ENCODE data around the gene SLC41A3.

Gene SLC41A3

DNA sequence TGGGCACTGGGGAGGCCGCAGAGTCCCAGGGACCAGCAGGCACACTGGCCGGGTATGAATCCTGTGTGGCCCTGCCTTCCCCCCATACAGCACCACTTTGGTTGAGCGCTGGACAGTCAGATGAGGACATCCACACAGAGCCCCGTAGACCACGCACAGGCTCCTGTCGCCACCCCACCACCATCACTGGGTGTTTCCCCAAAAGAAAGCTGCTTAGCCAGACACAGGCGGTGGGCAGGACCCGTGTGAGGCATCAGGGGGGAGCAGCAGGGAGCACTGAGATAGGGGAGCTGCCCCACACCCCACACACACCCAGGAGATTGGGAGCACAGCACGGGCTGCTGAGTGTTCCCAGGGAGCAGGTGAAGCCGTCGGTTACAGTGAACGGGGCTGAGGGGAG, 42.4 kb upstream of the SLC41A3 start:
- no peak for TF ChIP-seq CTCF (IDR thresholded peaks at IDR 0.05; ENCODE audit: low read length, missing control alignments)
- no peak overlapping the region for H3K4me3 ChIP-seq (replicated peaks; ENCODE audit: low read depth, low read length)
- DNase-seq (ENCODE audit: low read depth): no peak

DNA sequence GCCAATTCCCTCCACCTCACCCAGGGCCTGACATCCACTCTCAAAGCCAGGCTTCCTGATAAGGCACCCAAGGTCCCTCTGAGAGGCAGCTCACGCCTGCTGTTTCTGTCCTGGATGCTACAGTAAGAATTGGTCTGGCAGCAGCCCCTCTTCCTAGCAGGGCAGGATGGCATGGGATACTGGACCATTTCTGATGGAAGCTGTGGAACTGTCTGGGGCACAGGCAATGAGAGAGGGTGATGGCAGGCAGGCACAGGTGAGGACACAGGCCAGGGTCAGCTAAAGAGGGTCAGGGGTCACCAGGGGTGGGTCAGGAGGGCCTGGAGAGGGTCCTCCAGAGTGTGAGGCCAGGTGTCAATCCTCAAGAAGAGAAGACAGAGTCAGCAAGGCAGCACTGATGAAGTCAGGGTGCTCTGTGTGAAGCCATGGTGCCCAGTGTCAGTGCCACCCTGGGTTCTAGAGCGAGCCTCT, 41.9 kb upstream of the SLC41A3 start:
- DNase-seq (ENCODE audit: low read depth): no peak
- no peak overlapping the region for H3K4me3 ChIP-seq (replicated peaks; ENCODE audit: low read depth, low read length)
- no peak for TF ChIP-seq CTCF (IDR thresholded peaks at IDR 0.05; ENCODE audit: low read length, missing control alignments)

DNA sequence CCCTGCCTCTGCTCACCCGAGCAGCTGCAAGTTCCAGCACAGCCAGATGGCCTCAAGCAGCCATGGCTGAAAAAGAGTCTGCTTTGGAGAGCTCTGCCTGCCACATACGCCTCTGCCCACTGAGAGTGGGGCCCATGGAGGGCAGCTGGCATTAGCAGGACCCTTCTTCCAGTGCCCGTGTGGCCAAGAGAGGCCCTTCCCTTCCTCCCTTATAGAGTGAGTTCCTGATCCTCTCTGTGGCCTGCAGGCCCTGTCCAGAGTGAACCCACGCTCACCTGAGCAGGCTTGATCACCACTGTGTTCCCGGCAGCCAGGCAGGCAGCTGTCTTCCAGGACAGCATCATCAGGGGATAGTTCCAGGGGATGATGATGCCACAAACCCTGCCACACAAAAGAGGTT, 41.4 kb upstream of the SLC41A3 start:
- H3K4me3 ChIP-seq (replicated peaks; ENCODE audit: low read depth, low read length): no peak overlapping the region
- TF ChIP-seq CTCF (IDR thresholded peaks at IDR 0.05; ENCODE audit: low read length, missing control alignments): no peak
- DNase-seq (ENCODE audit: low read depth): no peak

GRCh38 chr3:126124896-126125295, 41.0 kb upstream of the SLC41A3 start:
- no peak for TF ChIP-seq CTCF (IDR thresholded peaks at IDR 0.05; ENCODE audit: low read length, missing control alignments)
- no peak for DNase-seq (ENCODE audit: low read depth)
- no peak overlapping the region for H3K4me3 ChIP-seq (replicated peaks; ENCODE audit: low read depth, low read length)

- no peak for DNase-seq (ENCODE audit: low read depth)
- TF ChIP-seq CTCF (IDR thresholded peaks at IDR 0.05; ENCODE audit: low read length, missing control alignments): no peak
Measured at GRCh38 chr3:126124148-126124868, 40.4 kb upstream of the SLC41A3 start.

GRCh38 chr3:126121632-126122031, 37.7 kb upstream of the SLC41A3 start:
- no peak for DNase-seq (ENCODE audit: low read depth)
- H3K4me3 ChIP-seq (replicated peaks; ENCODE audit: low read depth, low read length): no peak overlapping the region
- no peak for TF ChIP-seq CTCF (IDR thresholded peaks at IDR 0.05; ENCODE audit: low read length, missing control alignments)

More at GRCh38 chr3:126124148-126124868, 40.4 kb upstream of the SLC41A3 start:
- no peak overlapping the region for H3K4me3 ChIP-seq (replicated peaks; ENCODE audit: low read depth, low read length)

- no peak overlapping the region for H3K4me3 ChIP-seq (replicated peaks; ENCODE audit: low read depth, low read length)
- no peak for DNase-seq (ENCODE audit: low read depth)
- no peak for TF ChIP-seq CTCF (IDR thresholded peaks at IDR 0.05; ENCODE audit: low read length, missing control alignments)
Measured at GRCh38 chr3:126121074-126121473, 37.1 kb upstream of the SLC41A3 start.
